ENCODE results near the gene PIGA. TPM values are rescaled to one million over a fixed set of nuclear protein-coding genes. Genes with fewer than 3 reads are reported as not detected.

PIGA gene
- total RNA-seq, 2 experiments from 2014 or later: 40.6 to 41.6 TPM

GRCh38 chrX:15349046-15349445 is 13.7 kb upstream of the PIGA start:
- no peaks in the 10 kb centered on the region for H3K27me3 Mint-ChIP-seq
- H3K4me1 Mint-ChIP-seq (ENCODE audit: low read depth): no peaks in the 10 kb centered on the region
- ATAC-seq (peak; percentile 49), DNase-seq (peak; percentile 11)
- no peak overlapping the region for H3K4me3 Mint-ChIP-seq
- ChIA-PET CTCF (interaction anchor here (0.8 to 2.8 kb wide), 13 partner anchors 9 to 215 kb away, joined by 3 to 20 read pairs (median 5); partner anchors contain the start of gene PIR), POLR2A (interaction anchor here (0.6 kb wide), 1 partner anchor 12 kb away, joined by 3 read pairs; no protein-coding TSS in a partner anchor)
- intact Hi-C loops (cut with micrococcal nuclease): loop anchor here (10.0 kb wide), 1 partner anchor 116 kb away; no protein-coding TSS in a partner anchor
- no peak overlapping the region for H3K27ac Mint-ChIP-seq
- no peaks in the 10 kb centered on the region for H3K9me3 Mint-ChIP-seq
- H3K36me3 Mint-ChIP-seq (ENCODE audit: low read depth): no peaks in the 10 kb centered on the region
- peak; percentile 49 for TF ChIP-seq CTCF (IDR thresholded peaks at IDR 0.05)

- intact Hi-C loops (cut with micrococcal nuclease): loop anchor here (10.0 kb wide), 1 partner anchor 119 kb away; no protein-coding TSS in a partner anchor
- H3K9me3 Mint-ChIP-seq: no peaks in the 10 kb centered on the region
- H3K4me1 Mint-ChIP-seq (ENCODE audit: low read depth): no peaks in the 10 kb centered on the region
- ATAC-seq (no peak), DNase-seq (no peak)
- POLR2A ChIA-PET: no interaction called here
- no peak overlapping the region for H3K4me3 Mint-ChIP-seq
- no peak for TF ChIP-seq CTCF (IDR thresholded peaks at IDR 0.05)
- H3K27ac Mint-ChIP-seq: no peak overlapping the region
- H3K36me3 Mint-ChIP-seq (ENCODE audit: low read depth): no peaks in the 10 kb centered on the region
- peaks cover 3% of the 10 kb centered on the region for H3K27me3 Mint-ChIP-seq
- CTCF ChIA-PET: no interaction called here
Observed at GRCh38 chrX:15345976-15346375, 10.7 kb upstream of the PIGA start.

- H3K27ac Mint-ChIP-seq: no peak overlapping the region
- DNase-seq: no peak
- CTCF ChIA-PET: no interaction called here
- TF ChIP-seq CTCF (IDR thresholded peaks at IDR 0.05): no peak
- H3K36me3 Mint-ChIP-seq (ENCODE audit: low read depth): no peaks in the 10 kb centered on the region
- no peaks in the 10 kb centered on the region for H3K9me3 Mint-ChIP-seq
- no peak overlapping the region for H3K4me3 Mint-ChIP-seq
- ATAC-seq: no peak
- POLR2A ChIA-PET: no interaction called here
- no peaks in the 10 kb centered on the region for H3K4me1 Mint-ChIP-seq (ENCODE audit: low read depth)
- intact Hi-C loops (cut with micrococcal nuclease): loop anchor here (10.0 kb wide), 1 partner anchor 121 kb away; no protein-coding TSS in a partner anchor
- H3K27me3 Mint-ChIP-seq: peaks cover 5% of the 10 kb centered on the region
Observed at GRCh38 chrX:15344106-15344505, 8.8 kb upstream of the PIGA start.

- ChIA-PET CTCF (no interaction called here), POLR2A (no interaction called here)
- Mint-ChIP-seq H3K27ac (no peak overlapping the region), H3K4me1 (ENCODE audit: low read depth) (no peaks in the 10 kb centered on the region), H3K4me3 (no peak overlapping the region), H3K27me3 (peaks cover 6% of the 10 kb centered on the region), H3K36me3 (ENCODE audit: low read depth) (no peaks in the 10 kb centered on the region), H3K9me3 (no peaks in the 10 kb centered on the region)
- TF ChIP-seq CTCF (IDR thresholded peaks at IDR 0.05): no peak
- intact Hi-C loops (cut with micrococcal nuclease): loop anchor here (10.0 kb wide), 1 partner anchor 122 kb away; no protein-coding TSS in a partner anchor
- DNase-seq (no peak), ATAC-seq (no peak)
Observed at GRCh38 chrX:15343075-15343476, 7.8 kb upstream of the PIGA start.

GRCh38 chrX:15340867-15341266 is 5.5 kb upstream of the PIGA start:
- DNase-seq (no peak), ATAC-seq (no peak)
- no peak for TF ChIP-seq CTCF (IDR thresholded peaks at IDR 0.05)
- peaks cover 8% of the 10 kb centered on the region for H3K27me3 Mint-ChIP-seq
- H3K4me3 Mint-ChIP-seq: no peak overlapping the region
- peaks cover 6% of the 10 kb centered on the region for H3K4me1 Mint-ChIP-seq (ENCODE audit: low read depth)
- ChIA-PET CTCF (no interaction called here), POLR2A (no interaction called here)
- intact Hi-C loops (cut with micrococcal nuclease): loop anchor here (10.0 kb wide), 1 partner anchor 124 kb away; no protein-coding TSS in a partner anchor
- H3K27ac Mint-ChIP-seq: no peak overlapping the region
- no peaks in the 10 kb centered on the region for H3K36me3 Mint-ChIP-seq (ENCODE audit: low read depth)
- H3K9me3 Mint-ChIP-seq: no peaks in the 10 kb centered on the region

Data from activated CD8-positive, alpha-beta T cell treated with anti-CD3 and anti-CD28 coated beads for 36 hours (primary cell).